ENCODE results near the gene NACA2.
"Not testable (repeated sequence)": the region's sequence is repeated elsewhere in the genome, so short reads cannot be mapped to it uniquely, and the experiment has no call there.

Gene NACA2

DNA sequence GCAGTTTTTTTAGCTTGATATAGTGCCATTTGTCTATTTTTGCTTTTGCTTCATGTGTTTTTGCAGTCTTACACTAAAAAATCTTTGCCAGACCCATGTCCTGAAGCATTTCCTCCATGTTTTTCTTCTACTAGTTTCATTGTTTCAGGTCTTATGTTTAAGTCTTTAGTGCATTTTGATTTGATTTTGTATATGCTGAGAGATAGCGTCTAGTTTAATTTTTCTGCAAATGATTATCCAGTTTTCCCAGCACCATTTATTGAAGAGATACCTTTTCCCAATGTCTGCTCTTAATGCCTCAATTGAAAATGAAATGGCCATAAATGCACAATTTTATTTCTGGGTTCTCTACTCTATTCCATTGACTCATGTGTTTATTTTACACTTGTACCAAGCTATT, 40.8 kb upstream of the NACA2 start:
- H3K4me3 ChIP-seq (ENCODE audit: low read length): no peak overlapping the region
- TF ChIP-seq, protein P1, sequence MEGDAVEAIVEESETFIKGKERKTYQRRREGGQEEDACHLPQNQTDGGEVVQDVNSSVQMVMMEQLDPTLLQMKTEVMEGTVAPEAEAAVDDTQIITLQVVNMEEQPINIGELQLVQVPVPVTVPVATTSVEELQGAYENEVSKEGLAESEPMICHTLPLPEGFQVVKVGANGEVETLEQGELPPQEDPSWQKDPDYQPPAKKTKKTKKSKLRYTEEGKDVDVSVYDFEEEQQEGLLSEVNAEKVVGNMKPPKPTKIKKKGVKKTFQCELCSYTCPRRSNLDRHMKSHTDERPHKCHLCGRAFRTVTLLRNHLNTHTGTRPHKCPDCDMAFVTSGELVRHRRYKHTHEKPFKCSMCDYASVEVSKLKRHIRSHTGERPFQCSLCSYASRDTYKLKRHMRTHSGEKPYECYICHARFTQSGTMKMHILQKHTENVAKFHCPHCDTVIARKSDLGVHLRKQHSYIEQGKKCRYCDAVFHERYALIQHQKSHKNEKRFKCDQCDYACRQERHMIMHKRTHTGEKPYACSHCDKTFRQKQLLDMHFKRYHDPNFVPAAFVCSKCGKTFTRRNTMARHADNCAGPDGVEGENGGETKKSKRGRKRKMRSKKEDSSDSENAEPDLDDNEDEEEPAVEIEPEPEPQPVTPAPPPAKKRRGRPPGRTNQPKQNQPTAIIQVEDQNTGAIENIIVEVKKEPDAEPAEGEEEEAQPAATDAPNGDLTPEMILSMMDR (conservative IDR thresholded peaks at IDR 0.05; ENCODE audit: low read depth, low read length): no peak
- DNase-seq (ENCODE audit: low read depth): no peak

DNA sequence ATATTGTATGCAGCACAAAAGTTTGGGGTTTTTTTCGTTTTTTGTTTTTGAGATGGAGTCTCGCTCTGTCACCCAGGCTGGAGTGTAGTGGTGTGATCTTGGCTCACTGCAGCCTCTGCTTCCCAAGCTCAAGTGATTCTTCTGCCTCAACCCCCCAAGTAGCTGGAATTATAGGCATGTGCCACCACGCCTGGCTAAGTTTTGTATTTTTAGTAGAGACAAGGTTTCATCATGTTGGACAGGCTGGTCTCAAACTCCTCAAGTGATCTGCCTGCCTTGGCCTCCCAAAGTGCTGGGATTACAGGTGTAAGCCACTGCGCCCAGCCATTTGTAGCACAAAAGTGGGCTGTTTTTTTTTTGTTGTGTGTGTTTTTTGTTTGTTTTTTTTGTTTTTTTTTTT, 37.1 kb upstream of the NACA2 start:
- not testable (repeated sequence) for DNase-seq (ENCODE audit: low read depth); H3K4me3 ChIP-seq (ENCODE audit: low read length)

DNA sequence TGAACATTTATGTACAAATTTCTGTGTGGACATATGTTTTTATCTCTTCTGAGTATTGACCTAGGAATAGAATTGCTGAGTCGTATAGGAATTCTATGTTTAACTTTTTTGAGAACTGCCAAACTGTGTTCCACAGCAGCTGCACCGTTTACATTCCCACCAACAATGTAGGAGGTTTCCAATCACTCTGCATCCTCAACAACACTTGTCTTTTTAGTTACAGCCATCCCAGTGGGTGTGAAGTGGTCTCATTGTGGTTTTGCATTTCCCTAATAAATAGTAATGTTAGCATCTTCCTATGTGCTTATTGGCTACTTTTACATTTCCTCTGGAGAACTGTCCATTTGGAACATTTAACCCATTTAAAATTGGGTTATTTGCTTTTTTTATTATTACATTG, 36.6 kb upstream of the NACA2 start:
- H3K4me3 ChIP-seq (ENCODE audit: low read length): no peak overlapping the region
- TF ChIP-seq, protein P1 (conservative IDR thresholded peaks at IDR 0.05; ENCODE audit: low read depth, low read length): no peak
- no peak for DNase-seq (ENCODE audit: low read depth)

DNA sequence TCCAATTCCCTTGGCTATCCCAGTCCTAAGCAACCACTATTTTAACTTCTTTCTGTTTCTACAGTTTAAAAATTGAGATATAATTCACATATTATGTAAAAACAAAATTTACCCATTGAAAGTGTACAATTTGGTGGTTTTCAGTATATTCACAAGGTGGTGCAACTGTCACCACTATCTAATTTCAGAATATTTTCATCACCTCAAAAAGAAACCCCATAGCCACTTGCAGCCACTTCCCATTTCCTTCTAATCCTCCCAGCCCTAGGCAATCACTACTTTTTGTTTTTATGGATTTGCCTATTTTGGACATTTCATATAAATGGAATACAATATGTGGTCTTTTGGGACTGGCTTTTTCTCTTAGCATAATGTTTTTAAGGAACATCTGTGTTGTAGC, 36.1 kb upstream of the NACA2 start:
- no peak for DNase-seq (ENCODE audit: low read depth)
- TF ChIP-seq, protein P1 (conservative IDR thresholded peaks at IDR 0.05; ENCODE audit: low read depth, low read length): no peak
- no peak overlapping the region for H3K4me3 ChIP-seq (ENCODE audit: low read length)

DNA sequence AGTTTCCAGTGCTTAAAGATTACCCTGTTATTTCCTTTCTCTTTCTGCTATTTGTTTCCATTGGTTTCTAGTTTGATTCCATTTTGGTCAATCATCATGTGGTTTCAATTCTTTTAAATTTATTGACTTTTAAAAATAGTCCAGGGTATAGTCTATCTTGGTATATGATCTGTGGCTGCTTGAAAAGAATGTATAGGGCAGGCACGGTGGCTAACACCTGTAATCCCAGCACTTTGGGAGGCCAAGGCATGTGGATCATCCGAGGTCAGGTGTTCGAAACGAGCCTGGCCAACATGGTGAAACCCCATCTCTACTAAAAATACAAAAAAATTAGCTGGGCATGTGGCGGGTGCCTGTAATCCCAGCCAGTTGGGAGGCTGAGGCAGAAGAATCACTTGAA, 34.5 kb upstream of the NACA2 start:
- H3K4me3 ChIP-seq (ENCODE audit: low read length): no peak overlapping the region

DNA sequence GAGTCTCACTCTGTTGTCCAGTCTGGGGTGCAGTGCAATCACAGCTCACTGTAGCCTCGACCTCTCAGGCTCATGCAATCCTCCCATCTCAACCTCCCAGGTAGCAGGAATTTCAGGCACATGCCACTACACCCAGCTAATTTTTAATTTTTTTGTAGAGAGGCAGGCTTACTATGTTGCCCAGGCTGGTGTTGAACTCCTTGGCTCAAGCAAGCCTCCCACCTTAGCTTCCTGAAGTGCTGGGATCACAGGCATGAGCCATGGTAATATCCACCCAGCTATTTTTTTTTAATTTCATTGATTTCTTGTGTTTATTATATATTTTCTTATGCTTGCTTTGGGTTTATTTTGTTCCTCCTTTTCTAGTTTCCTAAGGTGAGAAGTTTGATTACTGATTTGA, 33.9 kb upstream of the NACA2 start:
- no peak for DNase-seq (ENCODE audit: low read depth)
- no peak overlapping the region for H3K4me3 ChIP-seq (ENCODE audit: low read length)
- TF ChIP-seq, protein P1 (conservative IDR thresholded peaks at IDR 0.05; ENCODE audit: low read depth, low read length): no peak

More for the DNA sequence above, 34.5 kb upstream of the NACA2 start:
- DNase-seq (ENCODE audit: low read depth): no peak
- TF ChIP-seq, protein P1 (conservative IDR thresholded peaks at IDR 0.05; ENCODE audit: low read depth, low read length): no peak

DNA sequence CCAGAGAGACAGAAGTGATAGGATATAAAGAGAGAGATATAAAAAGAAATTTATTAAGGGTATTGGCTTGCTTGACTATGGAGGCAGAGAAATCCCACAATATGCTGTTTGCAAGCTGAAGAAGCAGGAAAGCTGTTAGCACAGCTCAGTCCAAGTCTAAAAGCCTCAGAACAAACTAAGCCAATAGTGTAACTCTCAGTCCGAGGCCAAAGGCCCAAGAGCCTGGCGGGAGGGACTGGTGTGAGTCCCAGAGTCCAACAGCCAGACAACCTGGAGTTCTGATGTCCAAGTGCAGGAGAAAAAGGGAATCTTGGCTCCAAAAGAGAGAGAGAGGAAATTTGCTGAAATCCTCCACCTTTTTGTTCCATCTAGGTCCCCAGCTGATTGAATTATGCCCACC, 30.3 kb upstream of the NACA2 start:
- TF ChIP-seq, protein P1 (conservative IDR thresholded peaks at IDR 0.05; ENCODE audit: low read depth, low read length): no peak
- no peak for DNase-seq (ENCODE audit: low read depth)
- H3K4me3 ChIP-seq (ENCODE audit: low read length): no peak overlapping the region

DNA sequence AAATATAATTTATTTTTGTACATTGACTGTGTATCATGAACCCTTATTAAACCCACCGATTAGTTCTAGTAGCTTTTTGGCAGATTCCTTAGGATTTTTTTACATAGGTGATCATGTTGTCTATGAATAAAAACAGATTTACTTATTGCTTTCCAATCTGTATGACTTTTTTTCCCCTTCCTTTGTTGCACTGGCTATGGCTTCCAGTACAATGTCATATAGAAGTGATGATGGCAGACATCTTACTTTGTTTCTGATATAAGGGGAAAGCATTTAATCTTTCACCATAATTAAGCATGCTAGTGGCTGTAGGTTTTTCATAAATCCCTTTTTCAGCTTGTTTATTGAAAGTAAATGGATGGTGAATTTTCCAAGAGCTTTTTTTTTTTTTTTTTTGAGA, 28.9 kb upstream of the NACA2 start:
- DNase-seq (ENCODE audit: low read depth): no peak
- TF ChIP-seq, protein P1 (conservative IDR thresholded peaks at IDR 0.05; ENCODE audit: low read depth, low read length): no peak
- H3K4me3 ChIP-seq (ENCODE audit: low read length): no peak overlapping the region

All from retinal pigment epithelial cell (primary cell).